ENCODE data around the gene SRPK1.

SRPK1 gene

DNA sequence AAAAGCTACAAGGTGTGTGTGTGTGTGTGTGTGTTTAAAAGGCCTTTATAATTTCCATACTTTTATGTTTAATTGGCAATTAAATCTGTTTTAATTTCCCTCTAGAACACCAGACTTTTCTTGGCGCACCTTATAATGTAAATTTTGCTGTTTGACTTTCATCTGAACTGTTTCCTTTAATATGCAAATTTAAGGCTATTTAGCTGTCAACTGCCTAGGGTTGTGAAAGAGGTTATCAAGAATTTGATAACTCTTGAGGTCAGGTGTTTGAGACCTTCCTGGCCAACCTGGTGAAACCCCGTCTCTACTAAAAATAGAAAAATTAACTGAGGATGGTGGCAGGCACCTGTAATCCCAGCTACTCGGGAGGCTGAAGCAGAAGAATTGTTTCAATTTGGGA, 119.8 kb downstream of the SRPK1 start:
- Histone ChIP-seq H3K27ac (ENCODE audit: low read depth, low read length) (no peak overlapping the region), H3K9me3 (ENCODE audit: control insufficient read depth, insufficient read depth, low read length) (no peaks in the 10 kb centered on the region), H4K20me1 (ENCODE audit: control insufficient read depth, insufficient read depth, low read depth, low read length) (0 out of 2 replicates have a peak, but pooled peaks cover 3% of the 10 kb centered on the region), H3K4me2 (ENCODE audit: low read length) (no peak overlapping the region), H3K79me2 (ENCODE audit: control insufficient read depth, low read length) (no peaks in the 10 kb centered on the region), H3K36me3 (ENCODE audit: control insufficient read depth, low read length) (no peaks in the 10 kb centered on the region), H3F3A (ENCODE audit: control insufficient read depth, insufficient read depth) (no peaks in the 10 kb centered on the region), H3K9me2 (replicated peaks; ENCODE audit: control insufficient read depth, low read length) (no peaks in the 10 kb centered on the region), H3K4me1 (ENCODE audit: control insufficient read depth, low read length) (no peaks in the 10 kb centered on the region), H3K4me3 (ENCODE audit: low read length) (no peak overlapping the region), H3K27me3 (ENCODE audit: control insufficient read depth, low read length) (no peaks in the 10 kb centered on the region)
- no peak for TF ChIP-seq EZH2phosphoT487 (IDR thresholded peaks at IDR 0.05; ENCODE audit: borderline replicate concordance, low read length)
- TF ChIP-seq, protein P1, sequence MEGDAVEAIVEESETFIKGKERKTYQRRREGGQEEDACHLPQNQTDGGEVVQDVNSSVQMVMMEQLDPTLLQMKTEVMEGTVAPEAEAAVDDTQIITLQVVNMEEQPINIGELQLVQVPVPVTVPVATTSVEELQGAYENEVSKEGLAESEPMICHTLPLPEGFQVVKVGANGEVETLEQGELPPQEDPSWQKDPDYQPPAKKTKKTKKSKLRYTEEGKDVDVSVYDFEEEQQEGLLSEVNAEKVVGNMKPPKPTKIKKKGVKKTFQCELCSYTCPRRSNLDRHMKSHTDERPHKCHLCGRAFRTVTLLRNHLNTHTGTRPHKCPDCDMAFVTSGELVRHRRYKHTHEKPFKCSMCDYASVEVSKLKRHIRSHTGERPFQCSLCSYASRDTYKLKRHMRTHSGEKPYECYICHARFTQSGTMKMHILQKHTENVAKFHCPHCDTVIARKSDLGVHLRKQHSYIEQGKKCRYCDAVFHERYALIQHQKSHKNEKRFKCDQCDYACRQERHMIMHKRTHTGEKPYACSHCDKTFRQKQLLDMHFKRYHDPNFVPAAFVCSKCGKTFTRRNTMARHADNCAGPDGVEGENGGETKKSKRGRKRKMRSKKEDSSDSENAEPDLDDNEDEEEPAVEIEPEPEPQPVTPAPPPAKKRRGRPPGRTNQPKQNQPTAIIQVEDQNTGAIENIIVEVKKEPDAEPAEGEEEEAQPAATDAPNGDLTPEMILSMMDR (IDR thresholded peaks at IDR 0.05; ENCODE audit: low read depth, low read length, poor library complexity, severe bottlenecking), result no peak

DNA sequence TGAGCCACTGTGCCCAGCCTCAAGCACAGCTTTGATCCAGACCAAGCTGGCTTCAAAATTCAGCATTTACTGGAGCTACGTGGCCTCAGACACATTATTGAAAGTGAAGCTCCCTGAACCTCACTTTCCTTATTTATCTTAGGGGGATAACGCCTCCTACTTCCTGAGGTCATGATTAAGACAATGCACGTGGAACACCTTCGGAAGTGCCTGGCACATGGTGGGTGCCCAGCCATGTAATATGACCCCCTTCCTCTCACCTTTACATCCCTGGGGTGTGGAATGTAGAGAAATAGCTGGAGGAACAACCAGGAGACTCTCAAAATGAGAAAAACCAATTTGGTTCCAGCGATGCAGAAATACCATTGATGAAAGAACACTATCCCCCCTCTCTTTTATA, 122.2 kb downstream of the SRPK1 start:
- H3K9me2 ChIP-seq (replicated peaks; ENCODE audit: control insufficient read depth, low read length), result no peaks in the 10 kb centered on the region
- H4K20me1 ChIP-seq (ENCODE audit: control insufficient read depth, insufficient read depth, low read depth, low read length), result 0 out of 2 replicates have a peak, but pooled peaks cover 8% of the 10 kb centered on the region
- no peak overlapping the region for H3K4me3 ChIP-seq (ENCODE audit: low read length)
- H3K4me2 ChIP-seq (ENCODE audit: low read length), result no peak overlapping the region
- no peak overlapping the region for H3K27ac ChIP-seq (ENCODE audit: low read depth, low read length)
- no peaks in the 10 kb centered on the region for H3K4me1 ChIP-seq (ENCODE audit: control insufficient read depth, low read length)
- no peaks in the 10 kb centered on the region for H3F3A ChIP-seq (ENCODE audit: control insufficient read depth, insufficient read depth)
- H3K9me3 ChIP-seq (ENCODE audit: control insufficient read depth, insufficient read depth, low read length), result no peaks in the 10 kb centered on the region
- H3K36me3 ChIP-seq (ENCODE audit: control insufficient read depth, low read length), result no peaks in the 10 kb centered on the region
- no peaks in the 10 kb centered on the region for H3K79me2 ChIP-seq (ENCODE audit: control insufficient read depth, low read length)
- TF ChIP-seq, protein P1 (IDR thresholded peaks at IDR 0.05; ENCODE audit: low read depth, low read length, poor library complexity, severe bottlenecking), result no peak
- no peak for TF ChIP-seq EZH2phosphoT487 (IDR thresholded peaks at IDR 0.05; ENCODE audit: borderline replicate concordance, low read length)
- no peaks in the 10 kb centered on the region for H3K27me3 ChIP-seq (ENCODE audit: control insufficient read depth, low read length)

DNA sequence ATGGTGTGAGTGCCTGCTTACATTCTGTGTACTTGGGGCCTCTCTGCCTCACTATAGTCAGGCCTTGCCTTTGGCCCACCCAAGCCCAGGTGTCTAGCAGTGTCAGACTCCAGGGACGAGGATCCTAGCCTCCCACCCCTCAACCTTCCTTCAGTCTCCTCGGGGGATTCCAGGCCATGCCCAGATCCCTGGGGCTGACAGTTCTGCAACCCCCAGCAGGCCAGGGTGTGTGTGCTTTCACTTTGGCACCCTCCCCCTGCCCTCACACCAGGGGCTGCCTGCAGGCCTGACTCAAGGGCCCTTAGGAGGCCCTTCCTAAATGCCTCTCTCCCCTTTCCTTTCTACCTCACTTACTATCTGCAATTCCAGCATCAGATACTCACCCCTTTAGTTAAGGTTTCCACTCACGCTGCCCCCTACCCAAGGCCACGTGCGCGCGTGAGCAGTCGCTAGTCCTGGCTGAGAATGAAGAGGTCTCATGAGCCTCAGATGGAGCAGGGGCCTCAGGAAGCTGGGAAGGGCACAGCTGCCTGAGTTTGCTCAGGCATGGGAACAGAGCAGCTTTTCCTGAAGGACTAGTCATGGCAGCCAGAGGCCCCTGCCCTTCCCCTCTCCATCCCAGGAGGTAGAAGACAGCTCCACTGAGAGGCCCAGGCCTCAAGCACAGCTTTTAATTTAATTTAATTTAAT, 122.9 kb downstream of the SRPK1 start:
- no peaks in the 10 kb centered on the region for H3K9me2 ChIP-seq (replicated peaks; ENCODE audit: control insufficient read depth, low read length)
- H3K4me1 ChIP-seq (ENCODE audit: control insufficient read depth, low read length), result no peaks in the 10 kb centered on the region
- no peaks in the 10 kb centered on the region for H3K27me3 ChIP-seq (ENCODE audit: control insufficient read depth, low read length)
- 0 out of 2 replicates have a peak, but pooled peaks cover 8% of the 10 kb centered on the region for H4K20me1 ChIP-seq (ENCODE audit: control insufficient read depth, insufficient read depth, low read depth, low read length)
- H3K4me3 ChIP-seq (ENCODE audit: low read length), result no peak overlapping the region
- H3K79me2 ChIP-seq (ENCODE audit: control insufficient read depth, low read length), result no peaks in the 10 kb centered on the region
- no peaks in the 10 kb centered on the region for H3F3A ChIP-seq (ENCODE audit: control insufficient read depth, insufficient read depth)
- no peak overlapping the region for H3K4me2 ChIP-seq (ENCODE audit: low read length)
- TF ChIP-seq EZH2phosphoT487 (IDR thresholded peaks at IDR 0.05; ENCODE audit: borderline replicate concordance, low read length), result no peak
- TF ChIP-seq, protein P1 (IDR thresholded peaks at IDR 0.05; ENCODE audit: low read depth, low read length, poor library complexity, severe bottlenecking), result no peak
- no peaks in the 10 kb centered on the region for H3K36me3 ChIP-seq (ENCODE audit: control insufficient read depth, low read length)
- no peak overlapping the region for H3K27ac ChIP-seq (ENCODE audit: low read depth, low read length)
- H3K9me3 ChIP-seq (ENCODE audit: control insufficient read depth, insufficient read depth, low read length), result no peaks in the 10 kb centered on the region

Measured in DOHH2 (cell line).